HG03280 (cell line): ENCODE results near the gene TSHZ3.

Source experiments
- ATAC-seq: cut with Tn5 transposase; IDR thresholded peaks from one replicate; pipeline ENCODE4 v1.9.1; 2021; ENCODE audit warnings: mild to moderate bottlenecking, moderate library complexity; ENCODE audit not compliant: unreplicated experiment

Gene TSHZ3

DNA sequence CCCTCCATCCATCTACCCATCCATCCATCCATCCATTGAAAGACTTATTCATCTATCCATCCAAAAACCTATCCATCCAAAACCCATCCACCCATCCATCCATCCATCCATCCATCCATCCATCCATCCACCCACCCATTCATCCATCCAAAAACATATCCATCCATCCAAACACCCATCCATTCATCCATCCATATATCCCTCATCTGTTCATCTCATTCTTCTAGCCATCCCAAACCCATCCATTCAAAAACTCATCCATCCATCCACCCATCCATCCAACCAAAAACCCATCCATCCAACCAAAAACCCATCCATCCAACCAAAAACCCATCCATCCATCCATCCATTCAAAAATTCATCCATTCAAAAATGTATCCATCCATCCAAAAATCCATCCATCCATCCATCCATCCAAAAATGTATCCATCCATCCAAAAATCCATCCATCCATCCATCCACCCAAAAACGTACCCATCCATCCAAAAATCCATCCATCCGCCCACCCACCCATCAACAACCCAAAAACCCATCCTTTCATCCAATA, 56.5 kb downstream of the TSHZ3 start:
- no peak for ATAC-seq

- no peak for ATAC-seq
Measured at GRCh38 chr19:31290931-31291590, 58.2 kb downstream of the TSHZ3 start.

DNA sequence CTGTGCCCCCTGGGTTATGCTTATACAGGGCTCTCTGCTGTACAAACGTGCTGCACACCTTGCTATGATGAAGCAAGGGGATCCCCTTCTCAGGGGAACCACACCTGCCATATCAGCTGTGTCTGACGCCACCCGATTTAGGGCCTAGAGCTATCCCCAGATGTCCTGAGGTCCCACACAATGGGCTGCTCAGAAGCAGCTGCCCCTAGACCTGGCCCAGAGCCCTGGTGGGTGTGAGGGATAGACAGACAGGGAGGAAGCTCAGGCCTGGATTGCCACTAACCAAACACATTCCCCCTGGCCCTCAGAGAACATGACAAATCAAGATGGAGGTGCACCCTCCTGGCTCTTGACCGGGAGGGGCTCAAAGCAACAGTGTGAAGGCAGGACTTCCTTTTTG, 59.3 kb downstream of the TSHZ3 start:
- no peak for ATAC-seq

- ATAC-seq: no peak
Measured at GRCh38 chr19:31289381-31289880, 59.8 kb downstream of the TSHZ3 start.

DNA sequence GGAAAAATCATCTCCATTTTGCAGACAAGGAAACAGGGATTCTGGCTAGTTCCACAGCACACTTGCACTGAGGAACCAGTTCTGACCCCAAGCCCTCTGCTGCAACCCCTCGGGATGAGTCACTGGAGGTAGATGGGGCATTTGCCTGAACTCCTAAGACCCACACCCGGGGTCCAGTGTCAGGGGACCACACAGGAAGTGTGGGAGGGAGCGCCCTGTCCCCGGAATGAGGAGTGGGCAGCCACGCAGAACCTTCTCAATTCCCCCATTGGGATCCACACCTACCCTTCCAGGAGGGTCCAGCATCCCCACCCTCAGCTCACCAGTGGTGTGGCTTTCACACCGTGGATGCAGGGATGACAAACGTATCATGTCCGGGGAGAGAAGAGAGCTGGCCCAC, 62.7 kb downstream of the TSHZ3 start:
- no peak for ATAC-seq

GRCh38 chr19:31285744-31286143, 63.5 kb downstream of the TSHZ3 start:
- ATAC-seq: no peak

- ATAC-seq: no peak
Measured at GRCh38 chr19:31284621-31285020, 64.6 kb downstream of the TSHZ3 start.

DNA sequence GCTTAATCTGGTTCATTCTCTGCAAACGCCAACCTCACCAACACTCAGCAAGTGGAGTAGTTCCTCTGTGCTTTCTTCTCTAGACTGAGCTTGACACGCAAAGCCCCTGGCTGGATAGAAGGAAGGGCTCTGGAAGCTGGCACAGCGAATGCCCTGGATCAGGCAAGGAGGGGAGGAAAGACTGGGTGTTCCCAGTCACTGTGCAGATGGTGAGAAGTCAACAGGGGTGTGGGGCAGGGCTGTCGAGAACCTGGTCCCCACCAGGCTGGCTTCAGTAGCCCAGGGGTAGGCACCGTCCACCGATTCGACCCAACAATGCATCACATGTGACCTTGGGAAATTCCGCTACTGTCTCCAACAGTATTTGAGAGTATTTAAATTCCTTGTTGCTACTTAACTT, 65.5 kb downstream of the TSHZ3 start:
- ATAC-seq: no peak

DNA sequence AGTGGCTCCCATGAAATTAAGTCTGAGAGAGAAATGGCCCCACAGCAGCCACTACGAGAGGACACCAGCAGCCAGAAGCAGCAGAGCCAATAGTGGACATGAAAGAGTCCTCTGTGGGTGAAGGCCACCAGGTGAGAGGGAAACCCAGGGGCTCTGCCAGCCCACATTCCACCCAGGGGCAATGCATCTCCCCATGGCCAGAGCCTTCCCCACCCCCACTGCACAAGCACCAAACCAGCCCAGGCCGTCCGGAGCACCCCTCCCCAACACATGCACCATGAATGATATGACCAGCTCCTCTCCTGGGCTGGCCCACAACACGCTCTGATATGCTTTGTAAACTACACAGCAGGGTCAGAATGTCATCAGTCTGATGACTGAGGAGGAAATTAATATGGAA, 66.9 kb downstream of the TSHZ3 start:
- ATAC-seq: no peak

DNA sequence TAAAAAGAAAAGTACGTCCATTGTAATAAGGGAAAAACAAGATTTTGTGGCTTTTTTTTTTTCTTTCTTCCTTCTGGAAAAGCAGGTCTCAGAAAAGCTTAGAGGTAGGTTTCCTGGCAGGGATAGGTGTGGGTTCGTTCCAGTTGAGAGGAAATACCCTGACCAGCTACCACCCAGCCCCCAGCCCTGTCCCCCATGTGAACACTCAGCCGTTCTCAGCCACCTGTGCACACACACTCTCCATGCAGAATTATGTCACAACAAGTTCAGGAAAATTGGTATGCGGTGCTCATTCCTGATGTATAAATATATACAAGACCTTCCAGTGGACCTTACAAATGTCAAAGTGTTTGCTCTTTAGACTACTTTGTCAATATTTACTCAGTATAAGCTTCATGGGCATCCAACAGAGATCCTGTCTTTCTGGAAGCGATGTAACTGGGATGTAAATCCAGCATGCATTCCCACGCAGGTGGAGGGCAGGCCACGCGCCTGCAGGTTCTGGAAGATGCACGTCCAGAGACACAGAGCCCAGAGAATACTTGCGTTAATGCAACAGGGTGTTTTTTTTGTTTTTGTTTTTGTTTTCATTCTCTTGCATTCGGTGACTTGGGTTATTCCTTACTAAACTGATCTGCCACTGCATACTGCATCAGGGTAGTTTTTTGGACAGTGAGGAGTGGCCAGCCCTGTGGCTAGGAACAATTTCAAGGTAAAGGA, 68.8 kb downstream of the TSHZ3 start:
- ATAC-seq: no peak

DNA sequence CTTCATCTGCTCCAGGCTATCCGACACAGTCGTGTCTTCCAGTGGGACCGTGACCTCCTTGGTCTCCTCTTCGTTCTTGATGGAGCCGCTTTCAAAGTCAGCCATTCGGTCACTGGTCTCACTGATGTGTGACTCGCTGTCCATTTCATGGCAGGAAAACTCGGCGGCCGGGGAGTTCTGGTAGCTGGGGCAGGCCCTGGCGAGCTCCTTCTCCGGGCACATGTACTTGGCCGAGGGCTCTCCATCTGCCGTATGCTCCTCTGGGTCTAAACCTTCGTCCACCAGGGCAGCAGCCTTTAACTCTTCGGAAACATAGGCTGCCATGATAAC, 69.8 kb downstream of the TSHZ3 start:
- no peak for ATAC-seq

- no peak for ATAC-seq
Measured at GRCh38 chr19:31278555-31279435, 70.4 kb downstream of the TSHZ3 start.

DNA sequence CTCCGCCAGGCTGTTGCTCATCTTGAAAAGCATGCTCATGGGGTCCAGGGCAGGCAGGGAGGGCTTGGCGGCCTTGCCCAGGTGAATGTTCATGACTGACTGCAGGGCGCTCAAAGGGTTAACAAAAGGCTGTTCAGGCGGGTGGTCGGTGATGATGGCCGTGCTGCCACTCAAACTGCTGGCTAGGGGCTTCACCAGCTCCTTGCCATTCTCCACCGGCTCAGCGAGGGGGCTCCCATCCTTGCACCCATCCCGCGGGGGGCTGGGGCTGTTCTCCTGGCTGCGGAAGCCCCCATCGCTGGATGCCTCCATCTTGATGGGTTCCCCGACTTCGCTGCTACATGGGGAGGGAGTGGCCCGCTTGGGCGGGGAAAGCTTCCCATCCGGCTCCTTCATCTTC, 71.7 kb downstream of the TSHZ3 start:
- ATAC-seq: no peak

DNA sequence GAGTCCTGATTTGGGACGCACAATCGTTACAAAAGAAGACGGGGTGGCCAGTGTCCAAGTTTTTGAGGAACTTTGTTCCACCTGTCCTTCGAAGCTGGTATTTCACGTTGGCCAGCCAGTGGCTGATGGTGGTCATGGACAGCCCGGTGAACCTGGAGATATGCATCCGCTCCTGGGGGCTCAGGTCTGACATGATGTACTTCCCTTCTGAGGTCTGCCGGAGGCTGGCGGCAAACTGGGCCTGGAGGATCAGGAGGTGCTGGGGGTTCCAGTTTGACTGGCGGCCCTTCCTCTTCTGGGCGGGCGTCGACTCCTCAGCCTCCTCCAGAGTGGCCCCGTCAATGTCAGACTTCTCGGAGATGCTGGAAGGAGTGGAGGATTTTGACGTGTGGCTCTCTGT, 72.4 kb downstream of the TSHZ3 start:
- no peak for ATAC-seq

GRCh38 chr19:31275068-31275334, 74.2 kb downstream of the TSHZ3 start:
- ATAC-seq: no peak

- no peak for ATAC-seq
Measured at GRCh38 chr19:31274251-31275067, 74.8 kb downstream of the TSHZ3 start.

GRCh38 chr19:31272583-31273106, 76.6 kb downstream of the TSHZ3 start:
- no peak for ATAC-seq

DNA sequence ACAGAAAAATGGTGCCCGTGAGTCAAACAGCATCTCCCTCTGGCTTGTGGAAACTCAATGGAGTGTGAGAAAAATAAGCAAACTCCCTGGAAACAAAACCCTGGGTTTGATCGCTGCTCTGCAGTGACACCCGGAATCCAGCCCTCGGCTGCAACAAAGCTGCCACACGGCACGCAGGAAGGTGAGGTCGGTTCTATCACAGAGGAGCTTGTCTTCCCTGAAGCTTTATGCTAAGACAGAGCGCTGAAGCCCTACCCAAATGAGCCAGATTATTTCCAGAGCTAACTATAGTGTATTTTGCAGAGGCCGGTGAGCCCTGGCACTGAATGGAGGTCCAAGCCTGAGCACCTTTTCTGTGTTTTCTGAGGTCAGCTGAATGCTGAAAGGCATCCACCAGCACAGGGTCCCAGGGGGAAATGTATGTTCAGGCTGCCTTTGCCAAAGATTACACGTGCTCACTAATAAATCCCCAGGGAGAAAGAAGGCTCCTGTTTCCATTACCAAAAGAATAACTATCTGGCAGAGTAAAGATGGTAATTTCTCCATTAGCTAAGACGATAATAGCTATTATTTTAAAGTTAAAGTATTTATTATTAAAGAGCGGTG, 77.8 kb downstream of the TSHZ3 start:
- no peak for ATAC-seq

DNA sequence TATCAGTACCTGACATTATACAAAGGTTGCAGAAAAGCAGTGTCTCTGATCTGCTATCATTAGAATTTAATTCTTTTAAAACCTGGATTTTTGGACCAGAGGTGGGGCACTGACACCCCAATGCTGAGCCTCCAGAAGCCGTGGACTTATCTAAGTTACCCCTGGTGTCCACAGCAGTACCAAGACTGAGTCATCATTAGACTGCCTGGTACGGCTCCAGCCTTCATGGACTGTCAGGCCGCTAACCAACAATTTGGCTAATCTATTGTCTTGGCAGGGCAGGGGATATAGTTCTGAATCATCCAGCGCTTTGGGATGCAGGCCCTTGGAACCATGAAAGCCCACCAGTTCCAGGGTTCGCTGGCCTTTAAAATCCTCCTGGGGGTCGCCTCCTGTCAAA, 78.3 kb downstream of the TSHZ3 start:
- no peak for ATAC-seq

DNA sequence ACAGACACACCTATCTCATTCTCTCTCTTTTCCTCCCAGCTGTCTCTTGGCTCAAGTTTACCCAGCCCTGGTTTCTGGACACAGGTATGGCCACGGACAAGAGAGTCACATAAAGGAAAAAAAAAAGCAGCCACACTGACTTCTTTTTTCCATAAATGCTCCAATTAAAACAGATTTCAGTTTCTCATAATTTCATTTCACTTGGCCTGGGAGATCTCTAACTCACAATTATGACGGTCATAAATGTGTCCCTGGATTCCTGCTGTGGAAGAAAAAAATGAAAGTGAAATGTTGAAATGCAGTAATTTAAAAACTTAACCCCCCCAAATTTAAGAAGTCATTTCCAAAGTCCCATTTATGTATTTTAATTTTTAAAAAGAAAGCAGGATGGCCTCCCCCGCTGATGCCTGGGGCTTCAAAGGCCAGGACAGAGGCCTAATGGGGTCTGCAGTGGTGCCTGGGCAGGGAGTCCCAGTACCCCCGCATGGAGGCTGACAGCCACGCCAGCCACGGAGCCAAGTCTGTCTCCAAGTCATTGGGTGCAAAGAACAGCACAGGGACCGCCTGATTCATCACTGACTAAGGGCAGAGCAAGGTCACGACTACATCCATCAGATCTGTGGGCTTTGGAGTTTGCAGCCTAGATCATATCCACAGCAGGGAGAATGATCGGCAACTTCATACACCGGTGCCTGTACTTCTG, 79.7 kb downstream of the TSHZ3 start:
- ATAC-seq: no peak
